Measurements from ENCODE around the gene HSBP1L1.

Gene HSBP1L1

DNA sequence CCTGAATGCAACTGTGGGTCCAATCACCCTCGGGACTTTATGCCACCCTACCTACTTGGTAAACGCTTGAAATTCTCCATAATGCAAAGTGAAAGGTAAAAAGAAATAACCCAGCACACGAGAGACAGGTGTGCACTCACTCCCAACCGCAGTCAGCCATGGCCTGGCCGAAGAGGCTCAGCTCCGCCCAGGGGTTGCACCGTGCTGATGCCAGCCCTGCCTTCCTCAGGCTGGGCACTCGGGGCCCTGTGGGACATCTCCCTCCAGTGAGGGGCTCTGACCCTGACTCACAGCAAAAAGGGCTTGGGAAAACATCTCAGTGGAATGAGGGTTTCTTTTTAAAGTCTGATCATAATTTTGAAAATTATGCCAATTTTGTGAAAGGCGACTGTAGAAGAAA lies 26.2 kb upstream of the HSBP1L1 start:
- ChIA-PET POLR2A (no interaction called here), CTCF (no interaction called here)
- H3K4me3 ChIP-seq (ENCODE audit: low read depth, low read length): no peak overlapping the region
- H3K36me3 ChIP-seq (ENCODE audit: control insufficient read depth in 2 of 2, insufficient read depth in 1 of 2, low read length in 2 of 2): peaks cover 10 to 49% of the 10 kb centered on the region in 2 experiments
- H3K4me1 ChIP-seq (ENCODE audit: control insufficient read depth, insufficient read depth, low read length): 0 out of 2 replicates have a peak, but pooled peaks cover 2% of the 10 kb centered on the region
- H3K27ac ChIP-seq (ENCODE audit: extremely low read depth, low read depth, low read length): no peak overlapping the region
- TF ChIP-seq, protein P1, sequence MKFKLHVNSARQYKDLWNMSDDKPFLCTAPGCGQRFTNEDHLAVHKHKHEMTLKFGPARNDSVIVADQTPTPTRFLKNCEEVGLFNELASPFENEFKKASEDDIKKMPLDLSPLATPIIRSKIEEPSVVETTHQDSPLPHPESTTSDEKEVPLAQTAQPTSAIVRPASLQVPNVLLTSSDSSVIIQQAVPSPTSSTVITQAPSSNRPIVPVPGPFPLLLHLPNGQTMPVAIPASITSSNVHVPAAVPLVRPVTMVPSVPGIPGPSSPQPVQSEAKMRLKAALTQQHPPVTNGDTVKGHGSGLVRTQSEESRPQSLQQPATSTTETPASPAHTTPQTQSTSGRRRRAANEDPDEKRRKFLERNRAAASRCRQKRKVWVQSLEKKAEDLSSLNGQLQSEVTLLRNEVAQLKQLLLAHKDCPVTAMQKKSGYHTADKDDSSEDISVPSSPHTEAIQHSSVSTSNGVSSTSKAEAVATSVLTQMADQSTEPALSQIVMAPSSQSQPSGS (tag by site-specific recombination; IDR thresholded peaks at IDR 0.05; ENCODE audit: low read depth): no peak
- no peak for TF ChIP-seq ZNF37A (tag by site-specific recombination; IDR thresholded peaks at IDR 0.05)
- no peak for TF ChIP-seq ZBTB7A (tag by site-specific recombination; IDR thresholded peaks at IDR 0.05; ENCODE audit: low read depth)
- no peak for TF ChIP-seq ZXDB (tag by site-specific recombination; IDR thresholded peaks at IDR 0.05)
- no peak for TF ChIP-seq ZNF561 (tag by site-specific recombination; IDR thresholded peaks at IDR 0.05; ENCODE audit: borderline replicate concordance)
- no peaks in the 10 kb centered on the region for H3K9me3 ChIP-seq (ENCODE audit: control insufficient read depth, insufficient read depth, low read depth, low read length)

DNA sequence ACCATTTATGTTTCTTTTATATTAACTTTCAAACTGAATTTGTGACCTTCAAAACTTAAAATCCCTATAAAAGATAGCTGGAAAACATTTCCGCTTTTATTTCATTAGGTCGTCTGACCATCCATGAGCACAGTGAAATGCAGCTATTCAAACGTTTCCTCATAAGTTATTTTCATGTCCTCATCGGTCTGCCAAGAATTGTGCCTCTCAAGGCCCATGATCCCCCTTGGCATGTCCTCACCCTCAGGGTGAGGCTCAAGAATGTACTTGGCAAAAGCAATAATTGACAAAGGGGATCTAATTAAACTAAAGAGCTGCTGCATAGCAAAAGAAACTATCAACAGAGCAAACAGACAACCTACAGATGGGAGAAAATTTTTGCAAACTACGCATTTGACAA lies 25.3 kb upstream of the HSBP1L1 start:
- 0 out of 2 replicates have a peak, but pooled peaks cover 2% of the 10 kb centered on the region for H3K4me1 ChIP-seq (ENCODE audit: control insufficient read depth, insufficient read depth, low read length)
- H3K27ac ChIP-seq (ENCODE audit: extremely low read depth, low read depth, low read length): no peak overlapping the region
- H3K9me3 ChIP-seq (ENCODE audit: control insufficient read depth, insufficient read depth, low read depth, low read length): no peaks in the 10 kb centered on the region
- ChIA-PET POLR2A (no interaction called here), CTCF (interaction anchor here (0.6 kb wide), 1 partner anchor 50 kb away, joined by 3 read pairs; no protein-coding TSS in a partner anchor)
- H3K4me3 ChIP-seq (ENCODE audit: low read depth, low read length): no peak overlapping the region
- no peak for TF ChIP-seq ZNF571 (tag by site-specific recombination; IDR thresholded peaks at IDR 0.05)
- no peak for TF ChIP-seq ZNF792 (tag by site-specific recombination; IDR thresholded peaks at IDR 0.05)
- TF ChIP-seq ZNF660 (tag by site-specific recombination; IDR thresholded peaks at IDR 0.05): no peak
- TF ChIP-seq, protein P2, sequence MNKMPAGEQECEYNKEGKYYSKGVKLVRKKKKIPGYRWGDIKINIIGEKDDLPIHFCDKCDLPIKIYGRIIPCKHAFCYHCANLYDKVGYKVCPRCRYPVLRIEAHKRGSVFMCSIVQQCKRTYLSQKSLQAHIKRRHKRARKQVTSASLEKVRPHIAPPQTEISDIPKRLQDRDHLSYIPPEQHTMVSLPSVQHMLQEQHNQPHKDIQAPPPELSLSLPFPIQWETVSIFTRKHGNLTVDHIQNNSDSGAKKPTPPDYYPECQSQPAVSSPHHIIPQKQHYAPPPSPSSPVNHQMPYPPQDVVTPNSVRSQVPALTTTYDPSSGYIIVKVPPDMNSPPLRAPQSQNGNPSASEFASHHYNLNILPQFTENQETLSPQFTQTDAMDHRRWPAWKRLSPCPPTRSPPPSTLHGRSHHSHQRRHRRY (tag by site-specific recombination; IDR thresholded peaks at IDR 0.05): no peak
- no peak for TF ChIP-seq ZBTB7A (tag by site-specific recombination; IDR thresholded peaks at IDR 0.05; ENCODE audit: low read depth)
- no peak for TF ChIP-seq GLI4 (tag by site-specific recombination; IDR thresholded peaks at IDR 0.05)
- no peak for TF ChIP-seq MZF1 (tag by site-specific recombination; IDR thresholded peaks at IDR 0.05; ENCODE audit: borderline replicate concordance)
- TF ChIP-seq ZFHX2 (tag by site-specific recombination; conservative IDR thresholded peaks at IDR 0.05): no peak
- no peak for TF ChIP-seq ZNF558 (tag by site-specific recombination; IDR thresholded peaks at IDR 0.05)
- no peak for TF ChIP-seq ZNF114 (tag by site-specific recombination; IDR thresholded peaks at IDR 0.05)
- TF ChIP-seq, protein P3, sequence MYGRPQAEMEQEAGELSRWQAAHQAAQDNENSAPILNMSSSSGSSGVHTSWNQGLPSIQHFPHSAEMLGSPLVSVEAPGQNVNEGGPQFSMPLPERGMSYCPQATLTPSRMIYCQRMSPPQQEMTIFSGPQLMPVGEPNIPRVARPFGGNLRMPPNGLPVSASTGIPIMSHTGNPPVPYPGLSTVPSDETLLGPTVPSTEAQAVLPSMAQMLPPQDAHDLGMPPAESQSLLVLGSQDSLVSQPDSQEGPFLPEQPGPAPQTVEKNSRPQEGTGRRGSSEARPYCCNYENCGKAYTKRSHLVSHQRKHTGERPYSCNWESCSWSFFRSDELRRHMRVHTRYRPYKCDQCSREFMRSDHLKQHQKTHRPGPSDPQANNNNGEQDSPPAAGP (tag by site-specific recombination; IDR thresholded peaks at IDR 0.05): no peak
- TF ChIP-seq ZNF529 (tag by site-specific recombination; IDR thresholded peaks at IDR 0.05; ENCODE audit: insufficient replicate concordance): no peak
- no peak for TF ChIP-seq ZNF404 (tag by site-specific recombination; IDR thresholded peaks at IDR 0.05)
- TF ChIP-seq ZNF341 (tag by site-specific recombination; IDR thresholded peaks at IDR 0.05; ENCODE audit: low read depth): no peak
- no peak for TF ChIP-seq PRDM1 (tag by site-specific recombination; IDR thresholded peaks at IDR 0.05)
- TF ChIP-seq ZNF112 (tag by site-specific recombination; IDR thresholded peaks at IDR 0.05): no peak
- H3K36me3 ChIP-seq (ENCODE audit: control insufficient read depth in 2 of 2, insufficient read depth in 1 of 2, low read length in 2 of 2): peaks cover 10 to 49% of the 10 kb centered on the region in 2 experiments

Data from HEK293 (cell line).